Erythroblast (primary cell): ENCODE measurements around the gene AREL1.

Experiments used
- GATA1 ChIP-seq: IDR thresholded peaks from 2 replicates; pipeline ENCODE4 v1.6.1; 2011; ENCODE audit warnings: low read depth, mild to moderate bottlenecking, control low read depth, low read length, moderate library complexity
- POLR2A ChIP-seq: IDR thresholded peaks from 2 replicates; pipeline ENCODE4 v1.6.1; 2011; ENCODE audit warnings: mild to moderate bottlenecking, low read length

DNA sequence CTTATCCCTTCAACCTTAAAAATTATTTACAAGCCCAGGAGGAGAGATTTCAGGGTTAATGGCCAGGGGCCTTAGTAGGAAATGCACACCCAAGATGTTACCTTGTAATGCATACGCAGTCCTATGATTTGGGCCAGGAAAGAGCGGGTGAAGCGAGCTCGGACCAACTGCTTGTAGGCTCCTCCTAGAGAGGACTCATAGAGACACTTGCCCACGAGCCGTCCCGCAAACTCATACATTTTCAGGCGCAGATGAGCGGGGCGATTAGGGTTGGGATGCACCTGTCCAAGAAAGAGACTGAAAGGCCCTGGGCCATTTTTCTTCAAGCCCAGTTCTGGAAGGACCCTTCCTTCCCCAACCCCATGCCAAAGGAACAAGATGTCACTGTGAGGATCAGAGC, 43.0 kb downstream of the AREL1 start:
- no peak for TF ChIP-seq POLR2A
- no peak for TF ChIP-seq GATA1
